PFSK-1 (cell line): ENCODE measurements around the gene PRDM16.

Experiments used
- FOXP2 ChIP-seq: optimal IDR thresholded peaks from 2 replicates; pipeline ENCODE3; 2011; ENCODE audit warnings: borderline replicate concordance, control low read depth, inconsistent platforms; ENCODE audit not compliant: insufficient read depth; ENCODE audit errors: extremely low read length, extremely low read depth
- POLR2AphosphoS5 ChIP-seq: IDR thresholded peaks from 2 replicates; pipeline ENCODE4 v1.6.1; 2012; ENCODE audit warnings: low read depth, mild to moderate bottlenecking, control low read depth, low read length, moderate library complexity
- SIN3A ChIP-seq: IDR thresholded peaks from 2 replicates; pipeline ENCODE4 v1.6.1; 2012; ENCODE audit warnings: mild to moderate bottlenecking, low read length, moderate library complexity, borderline replicate concordance; ENCODE audit not compliant: insufficient read depth
- TAF1 ChIP-seq: IDR thresholded peaks from 2 replicates; pipeline ENCODE4 v1.6.1; 2012; ENCODE audit warnings: low read length, control low read depth, borderline replicate concordance; ENCODE audit not compliant: insufficient read depth
- TF ChIP-seq, protein P1 (sequence below), 2 experiments: IDR thresholded peaks; 2 replicates each; pipeline versions ENCODE4 v1.6.1 to v1.8.0; 2011 to 2012; ENCODE audit warnings: low read depth in 2 of 2, low read length in 2 of 2, control low read depth in 1 of 2, inconsistent platforms in 1 of 2, mild to moderate bottlenecking in 1 of 2, moderate library complexity in 1 of 2; ENCODE audit not compliant: insufficient read depth in 1 of 2

PRDM16 gene

DNA sequence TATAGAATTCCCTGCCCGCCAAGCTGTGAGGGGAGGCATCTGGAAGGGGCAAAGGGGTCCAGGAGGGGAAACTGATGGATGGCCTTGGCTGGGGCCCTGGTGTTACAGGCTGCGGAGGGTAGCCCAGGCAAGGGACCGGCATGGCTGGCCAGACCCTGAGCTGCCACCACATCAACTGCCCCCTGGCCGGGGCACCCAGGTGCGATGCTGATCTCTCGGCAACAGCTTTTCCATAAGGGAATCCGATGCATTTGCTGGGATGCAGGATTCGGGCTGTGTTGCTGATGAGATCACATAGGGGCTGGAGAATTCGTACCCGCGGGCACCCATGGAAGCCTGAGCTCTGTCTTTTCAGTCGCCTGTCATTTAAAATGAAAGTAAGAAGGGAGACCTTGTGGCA is 73.7 kb downstream of the PRDM16 start:
- TF ChIP-seq TAF1 (no peak), SIN3A (no peak), FOXP2 (no peak), POLR2AphosphoS5 (no peak)
- TF ChIP-seq, protein P1, sequence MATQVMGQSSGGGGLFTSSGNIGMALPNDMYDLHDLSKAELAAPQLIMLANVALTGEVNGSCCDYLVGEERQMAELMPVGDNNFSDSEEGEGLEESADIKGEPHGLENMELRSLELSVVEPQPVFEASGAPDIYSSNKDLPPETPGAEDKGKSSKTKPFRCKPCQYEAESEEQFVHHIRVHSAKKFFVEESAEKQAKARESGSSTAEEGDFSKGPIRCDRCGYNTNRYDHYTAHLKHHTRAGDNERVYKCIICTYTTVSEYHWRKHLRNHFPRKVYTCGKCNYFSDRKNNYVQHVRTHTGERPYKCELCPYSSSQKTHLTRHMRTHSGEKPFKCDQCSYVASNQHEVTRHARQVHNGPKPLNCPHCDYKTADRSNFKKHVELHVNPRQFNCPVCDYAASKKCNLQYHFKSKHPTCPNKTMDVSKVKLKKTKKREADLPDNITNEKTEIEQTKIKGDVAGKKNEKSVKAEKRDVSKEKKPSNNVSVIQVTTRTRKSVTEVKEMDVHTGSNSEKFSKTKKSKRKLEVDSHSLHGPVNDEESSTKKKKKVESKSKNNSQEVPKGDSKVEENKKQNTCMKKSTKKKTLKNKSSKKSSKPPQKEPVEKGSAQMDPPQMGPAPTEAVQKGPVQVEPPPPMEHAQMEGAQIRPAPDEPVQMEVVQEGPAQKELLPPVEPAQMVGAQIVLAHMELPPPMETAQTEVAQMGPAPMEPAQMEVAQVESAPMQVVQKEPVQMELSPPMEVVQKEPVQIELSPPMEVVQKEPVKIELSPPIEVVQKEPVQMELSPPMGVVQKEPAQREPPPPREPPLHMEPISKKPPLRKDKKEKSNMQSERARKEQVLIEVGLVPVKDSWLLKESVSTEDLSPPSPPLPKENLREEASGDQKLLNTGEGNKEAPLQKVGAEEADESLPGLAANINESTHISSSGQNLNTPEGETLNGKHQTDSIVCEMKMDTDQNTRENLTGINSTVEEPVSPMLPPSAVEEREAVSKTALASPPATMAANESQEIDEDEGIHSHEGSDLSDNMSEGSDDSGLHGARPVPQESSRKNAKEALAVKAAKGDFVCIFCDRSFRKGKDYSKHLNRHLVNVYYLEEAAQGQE (IDR thresholded peaks at IDR 0.05; ENCODE audit: insufficient read depth in 1 of 2, low read depth in 2 of 2, low read length in 2 of 2): no peak

DNA sequence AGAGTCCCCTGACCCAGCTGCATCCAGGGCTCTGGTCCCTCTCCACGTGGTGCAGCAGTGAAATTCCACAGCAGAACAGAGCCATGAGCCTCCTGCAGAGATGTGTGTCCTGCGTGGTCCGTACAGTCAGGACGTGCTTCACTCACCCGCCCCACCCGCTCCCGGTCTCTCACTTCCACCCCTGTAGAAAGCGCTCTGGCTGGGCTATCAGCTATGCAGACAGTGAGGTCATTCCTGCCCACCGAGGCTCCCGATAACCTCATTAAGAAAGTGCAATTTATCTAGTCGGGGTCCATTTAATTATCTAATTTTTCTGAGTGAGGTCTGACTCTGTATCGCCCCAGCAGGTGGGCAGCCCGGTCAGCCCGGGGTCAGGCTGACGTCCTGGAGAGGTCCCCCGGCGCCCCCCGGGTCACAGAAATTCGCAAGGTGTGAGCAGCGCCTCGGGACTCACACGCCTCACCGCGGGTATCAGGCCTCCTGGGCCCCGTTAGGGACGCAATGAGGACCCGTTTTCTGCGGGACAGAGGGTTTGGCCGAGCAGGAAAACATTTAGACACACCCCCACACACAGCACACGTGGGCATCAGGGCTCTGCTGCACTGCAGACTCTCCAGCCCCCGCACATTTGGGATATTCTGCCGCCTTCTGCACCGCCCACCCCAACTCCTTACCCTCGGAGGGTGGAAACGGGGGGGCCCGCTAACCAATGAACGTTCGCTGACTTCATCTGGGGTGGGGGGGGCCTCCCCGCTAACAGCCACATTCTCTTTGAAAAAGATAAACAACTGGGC is 76.7 kb downstream of the PRDM16 start:
- TF ChIP-seq POLR2AphosphoS5: no peak
- TF ChIP-seq, protein P1 (IDR thresholded peaks at IDR 0.05; ENCODE audit: insufficient read depth in 1 of 2, low read depth in 2 of 2, low read length in 2 of 2): no peak
- no peak for TF ChIP-seq SIN3A
- no peak for TF ChIP-seq TAF1
- no peak for TF ChIP-seq FOXP2

DNA sequence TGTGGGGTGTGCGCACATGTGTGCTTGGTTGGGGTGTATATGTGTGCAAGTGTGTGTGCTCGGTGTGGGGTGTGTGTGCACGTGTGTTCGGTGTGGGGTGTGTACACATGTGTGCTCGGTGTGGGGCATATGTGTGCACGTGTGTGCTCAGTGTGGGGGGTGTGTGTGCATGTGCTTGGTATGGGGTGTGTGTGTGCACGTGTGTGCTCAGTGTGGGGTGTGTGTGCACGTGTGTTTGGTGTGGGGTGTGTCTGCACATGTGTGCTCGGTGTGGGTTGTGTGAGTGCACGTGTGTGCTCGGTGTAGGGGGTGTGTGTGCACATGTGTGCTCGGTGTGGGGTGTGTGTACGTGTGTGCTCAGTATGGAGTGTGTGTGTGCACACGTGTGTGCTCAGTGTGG is 77.5 kb downstream of the PRDM16 start:
- TF ChIP-seq POLR2AphosphoS5 (no peak), FOXP2 (no peak), TAF1 (no peak), SIN3A (no peak)
- TF ChIP-seq, protein P1 (IDR thresholded peaks at IDR 0.05; ENCODE audit: insufficient read depth in 1 of 2, low read depth in 2 of 2, low read length in 2 of 2): no peak

DNA sequence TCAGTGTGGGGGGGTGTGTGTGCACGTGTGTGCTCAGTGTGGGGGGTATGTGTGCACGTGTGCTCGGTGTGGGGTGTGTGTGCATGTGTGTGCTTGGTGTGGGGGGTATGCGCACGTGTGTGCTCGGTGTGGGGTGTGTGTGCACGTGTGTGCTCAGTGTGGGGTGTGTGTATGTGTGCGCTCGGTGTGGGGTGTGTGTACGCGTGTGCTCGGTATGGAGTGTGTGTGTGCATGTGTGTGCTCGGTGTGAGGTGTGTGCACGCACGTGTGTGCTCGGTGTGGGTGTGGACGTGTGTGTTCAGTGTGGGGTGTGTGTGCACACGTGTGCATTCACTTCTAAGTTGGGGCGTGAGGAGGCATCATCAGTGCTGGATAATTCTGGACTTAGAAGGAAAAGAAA is 77.9 kb downstream of the PRDM16 start:
- TF ChIP-seq, protein P1 (IDR thresholded peaks at IDR 0.05; ENCODE audit: insufficient read depth in 1 of 2, low read depth in 2 of 2, low read length in 2 of 2): no peak
- no peak for TF ChIP-seq POLR2AphosphoS5
- TF ChIP-seq SIN3A: no peak
- no peak for TF ChIP-seq TAF1
- TF ChIP-seq FOXP2: no peak
